Mesenchymal stem cell (in vitro differentiated cells and primary cell): ENCODE data around the gene LIMK1.

Experiments used
- DNase-seq: peaks from one replicate; pipeline ENCODE4 v3.0.0-alpha.2; 2013
- H2AFZ ChIP-seq: one replicate; pipeline ENCODE4 v1.6.1; 2013; ENCODE audit warnings: low read depth, mild to moderate bottlenecking, control low read depth, inconsistent platforms, low read length, moderate library complexity
- H2AK5ac ChIP-seq: 2 replicates; pipeline ENCODE4 v1.6.1; 2013; ENCODE audit warnings: low read length, moderate library complexity, mild to moderate bottlenecking, inconsistent platforms; ENCODE audit not compliant: severe bottlenecking
- H2BK120ac ChIP-seq: one replicate; pipeline ENCODE4 v1.6.1; 2013; ENCODE audit warnings: low read depth, mild to moderate bottlenecking, inconsistent platforms, low read length, moderate library complexity
- H2BK12ac ChIP-seq, 2 experiments: one replicate each; pipeline ENCODE4 v1.6.1; 2013; ENCODE audit warnings: inconsistent platforms in 2 of 2, low read length in 2 of 2, mild to moderate bottlenecking in 2 of 2, moderate library complexity in 2 of 2, control low read depth in 1 of 2
- H2BK15ac ChIP-seq: one replicate; pipeline ENCODE4 v1.6.1; 2013; ENCODE audit warnings: mild to moderate bottlenecking, low read depth, inconsistent platforms; ENCODE audit not compliant: poor library complexity, severe bottlenecking
- H2BK5ac ChIP-seq: 2 replicates; pipeline ENCODE4 v1.6.1; 2013; ENCODE audit warnings: low read depth, mild to moderate bottlenecking, low read length, control low read depth, inconsistent platforms; ENCODE audit not compliant: poor library complexity, severe bottlenecking
- H3K14ac ChIP-seq, 2 experiments: one replicate each; pipeline ENCODE4 v1.6.1; 2013; ENCODE audit warnings: inconsistent platforms in 2 of 2, low read length in 2 of 2, control low read depth in 1 of 2, mild to moderate bottlenecking in 1 of 2, moderate library complexity in 1 of 2
- H3K18ac ChIP-seq, 2 experiments: one replicate each; pipeline ENCODE4 v1.6.1; 2013; ENCODE audit warnings: inconsistent platforms in 2 of 2, low read length in 2 of 2, control low read depth in 1 of 2, low read depth in 1 of 2, mild to moderate bottlenecking in 1 of 2
- H3K23ac ChIP-seq, 2 experiments: one replicate each; pipeline ENCODE4 v1.6.1; 2013; ENCODE audit warnings: inconsistent platforms in 2 of 2, low read length in 2 of 2, mild to moderate bottlenecking in 2 of 2, moderate library complexity in 2 of 2, control low read depth in 1 of 2
- H3K27ac ChIP-seq: 2 replicates; pipeline ENCODE4 v1.5.1; 2013; ENCODE audit warnings: mild to moderate bottlenecking, moderate library complexity, low read length, control low read depth, inconsistent platforms; ENCODE audit not compliant: poor library complexity, severe bottlenecking
- H3K27me3 ChIP-seq, 2 experiments: 2 replicates each; pipeline versions ENCODE4 v1.6.1 to v1.7.0; 2013; ENCODE audit warnings: low read length in 2 of 2, mild to moderate bottlenecking in 2 of 2, moderate library complexity in 2 of 2, control low read depth in 1 of 2, inconsistent platforms in 1 of 2; ENCODE audit not compliant: control insufficient read depth in 1 of 2, insufficient read depth in 1 of 2
- H3K36me3 ChIP-seq, 2 experiments: 2 replicates each; pipeline versions ENCODE4 v1.6.1 to v1.7.0; 2013; ENCODE audit warnings: low read length in 2 of 2, control low read depth in 1 of 2, inconsistent platforms in 1 of 2, low read depth in 1 of 2, mild to moderate bottlenecking in 1 of 2; ENCODE audit not compliant: insufficient read depth in 2 of 2, control insufficient read depth in 1 of 2
- H3K4ac ChIP-seq, 2 experiments: one replicate each; pipeline ENCODE4 v1.6.1; 2013; ENCODE audit warnings: inconsistent platforms in 2 of 2, low read length in 2 of 2, mild to moderate bottlenecking in 2 of 2, moderate library complexity in 2 of 2, control low read depth in 1 of 2, low read depth in 1 of 2
- H3K4me1 ChIP-seq: 2 replicates; pipeline ENCODE4 v1.6.1; 2013; ENCODE audit warnings: low read depth, low read length, control low read depth; ENCODE audit not compliant: control insufficient read depth, insufficient read depth
- H3K4me2 ChIP-seq: 2 replicates; pipeline ENCODE4 v1.6.1; 2013; ENCODE audit warnings: low read length, mild to moderate bottlenecking, inconsistent platforms; ENCODE audit not compliant: poor library complexity, severe bottlenecking
- H3K4me3 ChIP-seq, 2 experiments: 2 replicates each; pipeline versions ENCODE4 v1.5.1 to v1.7.0; 2013; ENCODE audit warnings: low read length in 2 of 2, mild to moderate bottlenecking in 2 of 2, control low read depth in 1 of 2, low read depth in 1 of 2; ENCODE audit not compliant: insufficient read depth in 1 of 2
- H3K79me1 ChIP-seq: replicated peaks from 2 replicates; pipeline ENCODE4 v1.6.1; 2013; ENCODE audit warnings: mild to moderate bottlenecking, control low read depth, low read length, inconsistent platforms; ENCODE audit not compliant: poor library complexity, severe bottlenecking
- H3K9ac ChIP-seq: 2 replicates; pipeline ENCODE4 v1.7.0; 2013; ENCODE audit warnings: mild to moderate bottlenecking, low read length, moderate library complexity
- H3K9me3 ChIP-seq: 2 replicates; pipeline ENCODE4 v1.7.0; 2013; ENCODE audit warnings: mild to moderate bottlenecking, low read length; ENCODE audit not compliant: control insufficient read depth
- H4K8ac ChIP-seq: one replicate; pipeline ENCODE4 v1.6.1; 2013; ENCODE audit warnings: inconsistent platforms, mild to moderate bottlenecking, low read length, moderate library complexity
- H4K91ac ChIP-seq: one replicate; pipeline ENCODE4 v1.6.1; 2013; ENCODE audit warnings: mild to moderate bottlenecking, low read length, inconsistent platforms
- WGBS: methylation state at CpG from one replicate; pipeline ENCODE4 v1.1.7; 2013; ENCODE audit warnings: mixed read lengths; 5-methylcytosine and 5-hydroxymethylcytosine counted together

LIMK1 gene

DNA sequence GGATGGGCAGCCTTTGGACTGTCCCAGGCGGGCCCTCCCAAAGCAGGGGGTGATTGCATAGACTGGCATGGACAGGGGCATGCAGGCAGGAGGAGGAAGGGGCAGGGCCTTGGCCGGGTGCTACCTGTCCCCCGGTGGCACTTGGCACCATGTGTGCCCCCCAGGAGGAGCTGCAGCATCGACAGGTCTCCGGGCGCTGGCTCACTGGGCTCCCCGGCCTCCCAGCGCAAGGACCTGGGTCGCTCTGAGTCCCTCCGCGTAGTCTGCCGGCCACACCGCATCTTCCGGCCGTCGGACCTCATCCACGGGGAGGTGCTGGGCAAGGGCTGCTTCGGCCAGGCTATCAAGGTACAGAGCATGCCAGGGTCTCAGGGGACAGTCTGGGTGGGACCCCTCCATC lies 23.2 kb downstream of the LIMK1 start:
- Histone ChIP-seq H3K36me3 (peaks cover 63 to 93% of the 10 kb centered on the region in 2 experiments), H3K23ac (no peak overlapping the region), H3K4me1 (peaks cover 15% of the 10 kb centered on the region), H2AK5ac (no peak overlapping the region), H2BK12ac (no peak overlapping the region), H3K18ac (no peak overlapping the region), H3K9ac (no peak overlapping the region), H4K91ac (no peak overlapping the region), H3K9me3 (no peaks in the 10 kb centered on the region), H3K27me3 (no peaks in the 10 kb centered on the region), H3K4me3 (no peak overlapping the region), H2BK15ac (no peak overlapping the region), H3K14ac (no peak overlapping the region), H4K8ac (no peak overlapping the region), H2AFZ (no peak overlapping the region), H3K27ac (no peak overlapping the region), H3K79me1 (peaks cover 17% of the 10 kb centered on the region), H2BK5ac (no peak overlapping the region), H3K4ac (no peak overlapping the region), H3K4me2 (no peak overlapping the region), H2BK120ac (no peak overlapping the region)
- 97% methylated on average over 18 of the region's 18 CpGs for WGBS
- DNase-seq = no peak

DNA sequence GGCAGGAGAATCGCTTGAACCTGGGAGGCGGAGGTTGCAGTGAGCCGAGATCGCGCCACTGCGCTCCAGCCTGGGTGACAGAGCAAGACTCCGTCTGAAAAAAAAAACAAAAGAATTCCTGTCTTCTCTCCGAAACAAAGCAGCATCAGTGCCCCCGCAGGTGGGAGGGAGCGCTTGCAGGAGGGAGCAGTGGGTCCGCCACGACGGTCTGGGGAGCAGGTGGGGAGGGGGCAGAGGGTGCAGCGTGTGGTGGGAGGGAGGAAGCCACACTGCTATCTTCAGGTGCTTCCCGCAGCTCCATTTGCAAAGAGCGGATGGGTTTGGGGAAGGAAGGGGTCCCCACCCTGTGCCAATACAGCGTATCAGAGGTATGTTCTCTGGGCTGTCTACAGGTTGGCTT lies 31.7 kb downstream of the LIMK1 start:
- H2AFZ ChIP-seq = no peak overlapping the region
- H3K4me1 ChIP-seq = no peaks in the 10 kb centered on the region
- H3K4me2 ChIP-seq = no peak overlapping the region
- H3K9me3 ChIP-seq = peaks cover 2% of the 10 kb centered on the region
- peaks cover 70 to 71% of the 10 kb centered on the region in 2 experiments for H3K36me3 ChIP-seq
- no peak overlapping the region for H2BK12ac ChIP-seq
- no peak overlapping the region for H3K9ac ChIP-seq
- H2BK120ac ChIP-seq = no peak overlapping the region
- no peak overlapping the region for H3K14ac ChIP-seq
- H3K18ac ChIP-seq = no peak overlapping the region
- no peak overlapping the region for H3K27ac ChIP-seq
- no peak overlapping the region for H2BK5ac ChIP-seq
- H4K8ac ChIP-seq = no peak overlapping the region
- no peak overlapping the region for H3K4me3 ChIP-seq
- H4K91ac ChIP-seq = no peak overlapping the region
- H3K27me3 ChIP-seq = no peaks in the 10 kb centered on the region
- WGBS = 75% methylated on average over 17 of the region's 17 CpGs
- H2BK15ac ChIP-seq = no peak overlapping the region
- no peak for DNase-seq
- peaks cover 9% of the 10 kb centered on the region for H3K79me1 ChIP-seq
- H3K23ac ChIP-seq = no peak overlapping the region
- H2AK5ac ChIP-seq = no peak overlapping the region
- no peak overlapping the region for H3K4ac ChIP-seq

- Histone ChIP-seq H3K79me1 (peaks cover 12% of the 10 kb centered on the region), H3K36me3 (peaks cover 70 to 71% of the 10 kb centered on the region in 2 experiments), H3K9ac (no peak overlapping the region), H3K27ac (no peak overlapping the region), H3K27me3 (no peaks in the 10 kb centered on the region), H3K23ac (no peak overlapping the region), H2BK15ac (no peak overlapping the region), H2BK12ac (no peak overlapping the region), H3K14ac (no peak overlapping the region), H4K8ac (no peak overlapping the region), H3K4me2 (no peak overlapping the region), H3K9me3 (peaks cover 2% of the 10 kb centered on the region), H3K4me3 (no peak overlapping the region), H4K91ac (no peak overlapping the region), H2BK120ac (no peak overlapping the region), H3K4ac (no peak overlapping the region), H2AK5ac (no peak overlapping the region), H2AFZ (no peak overlapping the region), H3K18ac (no peak overlapping the region), H3K4me1 (no peaks in the 10 kb centered on the region), H2BK5ac (no peak overlapping the region)
- 94% methylated on average over 8 of the region's 13 CpGs for WGBS
- DNase-seq = no peak
Measured at GRCh38 chr7:74116356-74116755, 32.8 kb downstream of the LIMK1 start.

GRCh38 chr7:74119831-74120230 lies 36.2 kb downstream of the LIMK1 start:
- Histone ChIP-seq H3K14ac (no peak overlapping the region), H3K18ac (no peak overlapping the region), H3K4me1 (no peaks in the 10 kb centered on the region), H2BK15ac (no peak overlapping the region), H3K36me3 (peaks cover 54 to 61% of the 10 kb centered on the region in 2 experiments), H2AFZ (no peak overlapping the region), H4K91ac (no peak overlapping the region), H3K9ac (no peak overlapping the region), H4K8ac (no peak overlapping the region), H3K23ac (no peak overlapping the region), H3K9me3 (peaks cover 2% of the 10 kb centered on the region), H2BK5ac (no peak overlapping the region), H3K4ac (no peak overlapping the region), H3K4me3 (no peak overlapping the region), H2BK12ac (no peak overlapping the region), H2BK120ac (no peak overlapping the region), H3K4me2 (no peak overlapping the region), H3K79me1 (peaks cover 5% of the 10 kb centered on the region), H3K27ac (no peak overlapping the region), H3K27me3 (no peaks in the 10 kb centered on the region), H2AK5ac (no peak overlapping the region)
- no peak for DNase-seq
- WGBS = over 99% methylated on average over 4 of the region's 4 CpGs
